Keratinocyte (primary cell): ENCODE results near the gene CLDN5.

Experiments used
- EZH2 ChIP-seq: IDR thresholded peaks from one replicate; pipeline ENCODE4 v1.6.1; 2012; ENCODE audit warnings: inconsistent platforms, mild to moderate bottlenecking, low read length, moderate library complexity
- TF ChIP-seq, protein P1 (sequence below), 3 experiments: IDR thresholded peaks in 1 of 3; conservative IDR thresholded peaks in 1 of 3; optimal IDR thresholded peaks in 1 of 3; 2 replicates in 2 of 3; 3 replicates in 1 of 3; pipeline versions ENCODE3 to v1.5.1; 2011; ENCODE audit warnings: low read length in 3 of 3, mild to moderate bottlenecking in 3 of 3, moderate library complexity in 2 of 3, control low read depth in 1 of 3, inconsistent platforms in 1 of 3; ENCODE audit not compliant: insufficient read depth in 2 of 3; ENCODE audit errors: extremely low read depth in 1 of 3

DNA sequence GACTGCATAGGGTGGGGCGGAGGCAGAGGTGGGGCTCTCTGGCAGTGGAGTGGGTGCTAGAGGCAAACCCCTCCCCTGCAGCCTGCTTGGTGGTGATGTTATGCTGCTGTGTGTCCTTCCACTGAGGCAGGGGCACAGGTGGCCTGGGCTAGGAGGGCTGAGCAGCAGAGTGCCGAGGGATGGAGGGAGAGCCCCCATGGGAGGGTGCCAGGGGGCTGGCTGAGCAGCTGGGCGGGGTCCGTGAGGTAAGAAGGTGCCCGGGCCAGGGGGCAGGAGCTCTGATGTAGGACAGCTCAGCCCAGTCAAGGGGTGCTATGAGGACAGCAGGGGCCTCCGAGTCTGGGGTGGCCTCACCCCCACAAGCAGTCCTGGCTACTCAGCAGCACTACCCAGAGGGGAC, 4.2 kb downstream of the CLDN5 start:
- TF ChIP-seq, protein P1, sequence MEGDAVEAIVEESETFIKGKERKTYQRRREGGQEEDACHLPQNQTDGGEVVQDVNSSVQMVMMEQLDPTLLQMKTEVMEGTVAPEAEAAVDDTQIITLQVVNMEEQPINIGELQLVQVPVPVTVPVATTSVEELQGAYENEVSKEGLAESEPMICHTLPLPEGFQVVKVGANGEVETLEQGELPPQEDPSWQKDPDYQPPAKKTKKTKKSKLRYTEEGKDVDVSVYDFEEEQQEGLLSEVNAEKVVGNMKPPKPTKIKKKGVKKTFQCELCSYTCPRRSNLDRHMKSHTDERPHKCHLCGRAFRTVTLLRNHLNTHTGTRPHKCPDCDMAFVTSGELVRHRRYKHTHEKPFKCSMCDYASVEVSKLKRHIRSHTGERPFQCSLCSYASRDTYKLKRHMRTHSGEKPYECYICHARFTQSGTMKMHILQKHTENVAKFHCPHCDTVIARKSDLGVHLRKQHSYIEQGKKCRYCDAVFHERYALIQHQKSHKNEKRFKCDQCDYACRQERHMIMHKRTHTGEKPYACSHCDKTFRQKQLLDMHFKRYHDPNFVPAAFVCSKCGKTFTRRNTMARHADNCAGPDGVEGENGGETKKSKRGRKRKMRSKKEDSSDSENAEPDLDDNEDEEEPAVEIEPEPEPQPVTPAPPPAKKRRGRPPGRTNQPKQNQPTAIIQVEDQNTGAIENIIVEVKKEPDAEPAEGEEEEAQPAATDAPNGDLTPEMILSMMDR (optimal IDR thresholded peaks at IDR 0.05 in 1 of 3, IDR thresholded peaks at IDR 0.05 in 1 of 3, conservative IDR thresholded peaks at IDR 0.05 in 1 of 3; ENCODE audit: extremely low read depth in 1 of 3, insufficient read depth in 2 of 3, low read length in 3 of 3), result no peak
- no peak for TF ChIP-seq EZH2
